ENCODE results near the gene EFHD1. TPM values are rescaled to one million over a fixed set of nuclear protein-coding genes. Genes with fewer than 3 reads are reported as not detected.

EFHD1 gene
- polyA plus RNA-seq, 1 experiment, result 76.5 TPM

- H3K4me3 ChIP-seq (ENCODE audit: low read depth, low read length), result no peak overlapping the region
- no peaks in the 10 kb centered on the region for H3K27me3 ChIP-seq (ENCODE audit: control insufficient read depth, insufficient read depth, low read length)
- TF ChIP-seq CTCF (IDR thresholded peaks at IDR 0.05; ENCODE audit: insufficient read depth, low read depth, low read length), result no peak
- ChIA-PET CTCF (interaction anchor here (0.9 kb wide), 1 partner anchor 9 kb away, joined by 3 read pairs; no protein-coding TSS in a partner anchor), POLR2A (no interaction called here)
- H3K36me3 ChIP-seq (ENCODE audit: control insufficient read depth, insufficient read depth, low read length), result no peaks in the 10 kb centered on the region
- no peak for DNase-seq (ENCODE audit: low read depth)
Measured at GRCh38 chr2:232647261-232647660, 13.9 kb downstream of the EFHD1 start.

GRCh38 chr2:232649033-232649432, 15.6 kb downstream of the EFHD1 start:
- CTCF ChIA-PET, result interaction anchor here (1.4 kb wide), 1 partner anchor 9 kb away, joined by 3 read pairs; no protein-coding TSS in a partner anchor
- no peak for TF ChIP-seq CTCF (IDR thresholded peaks at IDR 0.05; ENCODE audit: insufficient read depth, low read depth, low read length)
- no peak overlapping the region for H3K4me3 ChIP-seq (ENCODE audit: low read depth, low read length)
- no peak for DNase-seq (ENCODE audit: low read depth)
- no peaks in the 10 kb centered on the region for H3K36me3 ChIP-seq (ENCODE audit: control insufficient read depth, insufficient read depth, low read length)
- POLR2A ChIA-PET, result no interaction called here
- no peaks in the 10 kb centered on the region for H3K27me3 ChIP-seq (ENCODE audit: control insufficient read depth, insufficient read depth, low read length)

GRCh38 chr2:232652505-232652851, 19.1 kb downstream of the EFHD1 start:
- Histone ChIP-seq H3K36me3 (ENCODE audit: control insufficient read depth, insufficient read depth, low read length) (no peaks in the 10 kb centered on the region), H3K27me3 (ENCODE audit: control insufficient read depth, insufficient read depth, low read length) (no peaks in the 10 kb centered on the region), H3K4me3 (ENCODE audit: low read depth, low read length) (no peak overlapping the region)
- no peak for TF ChIP-seq CTCF (IDR thresholded peaks at IDR 0.05; ENCODE audit: insufficient read depth, low read depth, low read length)
- no peak for DNase-seq (ENCODE audit: low read depth)
- CTCF ChIA-PET, result no interaction called here
- POLR2A ChIA-PET, result interaction anchor here (0.6 kb wide), 1 partner anchor 10 kb away, joined by 3 read pairs; no protein-coding TSS in a partner anchor

- no peak for DNase-seq (ENCODE audit: low read depth)
- Histone ChIP-seq H3K4me3 (ENCODE audit: low read depth, low read length) (no peak overlapping the region), H3K36me3 (ENCODE audit: control insufficient read depth, insufficient read depth, low read length) (no peaks in the 10 kb centered on the region), H3K27me3 (ENCODE audit: control insufficient read depth, insufficient read depth, low read length) (no peaks in the 10 kb centered on the region)
- no peak for TF ChIP-seq CTCF (IDR thresholded peaks at IDR 0.05; ENCODE audit: insufficient read depth, low read depth, low read length)
- CTCF ChIA-PET, result interaction anchor here (1.0 kb wide), 1 partner anchor 15 kb away, joined by 5 read pairs; no protein-coding TSS in a partner anchor
- POLR2A ChIA-PET, result no interaction called here
Measured at GRCh38 chr2:232653441-232653840, 20.0 kb downstream of the EFHD1 start.

GRCh38 chr2:232655392-232655791, 22.0 kb downstream of the EFHD1 start:
- Histone ChIP-seq H3K4me3 (ENCODE audit: low read depth, low read length) (no peak overlapping the region), H3K36me3 (ENCODE audit: control insufficient read depth, insufficient read depth, low read length) (no peaks in the 10 kb centered on the region), H3K27me3 (ENCODE audit: control insufficient read depth, insufficient read depth, low read length) (no peaks in the 10 kb centered on the region)
- CTCF ChIA-PET, result interaction anchor here (0.9 kb wide), 1 partner anchor 11 kb away, joined by 3 read pairs; no protein-coding TSS in a partner anchor
- POLR2A ChIA-PET, result no interaction called here
- no peak for TF ChIP-seq CTCF (IDR thresholded peaks at IDR 0.05; ENCODE audit: insufficient read depth, low read depth, low read length)
- no peak for DNase-seq (ENCODE audit: low read depth)

Measured in BJ (cell line).